Right atrium auricular region (tissue), 2 donors: ENCODE results near the gene AIG1. TPM values are rescaled to one million over a fixed set of nuclear protein-coding genes. Genes with fewer than 3 reads are reported as not detected.

ENCODE experiments used
- DNase-seq: peaks from one replicate; pipeline ENCODE4 v3.0.0-alpha.2; 2019; ENCODE audit warnings: low spot score
- H3K27ac ChIP-seq, 2 donors: fragments of 200-600 bp; sonication (generic); 1 replicate in 1 of 2; 2 replicates in 1 of 2; pipeline ENCODE4 v1.5.1; 2016 to 2019
- H3K27me3 ChIP-seq, 2 donors: fragments of 200-600 bp; sonication (generic); one replicate each; pipeline versions ENCODE4 v1.5.1 to v1.6.0; 2017 to 2019
- H3K36me3 ChIP-seq: fragments of 200-600 bp; sonication (generic); one replicate; pipeline ENCODE4 v1.5.1; 2016
- H3K4me1 ChIP-seq, 2 donors: fragments of 200-600 bp; sonication (generic); one replicate each; pipeline versions ENCODE4 v1.5.1 to v1.6.0; 2017 to 2019
- H3K4me3 ChIP-seq, 2 donors: fragments of 200-600 bp; sonication (generic); 1 replicate in 1 of 2; 2 replicates in 1 of 2; pipeline ENCODE4 v1.5.1; 2017 to 2019; ENCODE audit warnings: mild to moderate bottlenecking in 1 of 2, moderate library complexity in 1 of 2
- H3K9me3 ChIP-seq, 2 donors: fragments of 200-600 bp; sonication (generic); one replicate each; pipeline ENCODE4 v1.5.1; 2019
- CTCF ChIP-seq, 2 donors: fragments of 200-600 bp; sonication (generic); IDR thresholded peaks; one replicate each; pipeline ENCODE4 v1.5.1; 2019; ENCODE audit warnings: antibody characterized with exemption in 2 of 2
- total RNA-seq, 2 donors: library from RNA; depleted of rRNA; stranded (reverse); fragments of >200 nt; gene quantifications; one replicate each; pipeline ENCODE4 v1.1.0, GENCODE V29; 2016

The AIG1 gene
- total RNA-seq, 2 donors from 2014 or later: 28.6 to 62.6 TPM

- H3K9me3 ChIP-seq: peaks cover 0 to 5% of the 10 kb centered on the region in 2 donors
- no peaks in the 10 kb centered on the region for H3K27me3 ChIP-seq
- no peak overlapping the region for H3K27ac ChIP-seq
- DNase-seq: no peak
- H3K36me3 ChIP-seq: no peaks in the 10 kb centered on the region
- no peaks in the 10 kb centered on the region for H3K4me1 ChIP-seq
- no peak for TF ChIP-seq CTCF (IDR thresholded peaks at IDR 0.05)
- H3K4me3 ChIP-seq: no peak overlapping the region
Measured at GRCh38 chr6:143050509-143050908, 10.2 kb upstream of the AIG1 start.

DNA sequence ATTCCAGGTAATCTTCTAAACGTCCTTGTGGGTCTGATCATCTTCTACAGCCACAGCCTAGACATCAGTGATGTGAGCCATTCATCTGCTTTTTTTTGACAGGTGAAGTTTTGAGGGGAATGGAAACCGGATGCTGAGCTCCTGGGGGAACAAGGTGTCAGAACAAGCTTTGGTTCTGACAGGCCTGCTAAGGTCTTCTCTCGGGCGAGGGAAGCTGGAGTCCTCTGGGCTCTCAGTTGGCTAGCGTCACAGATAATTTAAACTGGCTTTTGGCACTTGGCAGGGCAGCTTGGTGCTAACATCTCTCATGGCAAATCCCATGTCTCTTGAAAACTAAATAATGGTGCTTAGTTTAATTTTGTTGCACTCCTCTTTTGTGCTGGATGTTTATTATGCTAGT is 8.4 kb upstream of the AIG1 start:
- Histone ChIP-seq H3K4me1 (no peaks in the 10 kb centered on the region), H3K27me3 (no peaks in the 10 kb centered on the region), H3K4me3 (no peak overlapping the region), H3K27ac (no peak overlapping the region), H3K9me3 (peaks cover 0 to 5% of the 10 kb centered on the region in 2 donors), H3K36me3 (no peaks in the 10 kb centered on the region)
- TF ChIP-seq CTCF (IDR thresholded peaks at IDR 0.05): no peak
- no peak for DNase-seq

DNA sequence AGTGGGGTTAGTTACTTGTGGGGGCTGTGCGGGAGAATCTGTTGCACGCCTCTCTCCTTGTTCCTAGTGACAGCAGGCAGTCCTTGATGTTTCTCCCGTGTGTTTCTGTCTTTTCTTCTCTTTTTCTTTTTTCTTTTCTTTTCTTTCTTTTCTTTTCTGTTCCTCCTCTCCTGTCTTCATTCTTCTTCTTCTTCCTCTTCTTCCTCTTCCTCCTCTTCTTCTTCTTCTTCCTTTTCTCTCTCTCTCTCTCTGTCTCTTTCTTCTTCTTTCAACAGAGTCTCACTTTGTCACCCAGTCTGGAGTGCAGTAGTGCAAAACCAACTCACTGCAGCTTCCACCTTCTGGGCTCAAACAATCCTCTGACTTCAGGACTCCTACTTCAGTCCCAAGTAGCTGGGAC is 6.8 kb upstream of the AIG1 start:
- Histone ChIP-seq H3K27me3 (no peaks in the 10 kb centered on the region), H3K27ac (no peak overlapping the region), H3K4me3 (no peak overlapping the region), H3K36me3 (no peaks in the 10 kb centered on the region), H3K4me1 (no peaks in the 10 kb centered on the region), H3K9me3 (no peaks in the 10 kb centered on the region)
- no peak for TF ChIP-seq CTCF (IDR thresholded peaks at IDR 0.05)
- no peak for DNase-seq

DNA sequence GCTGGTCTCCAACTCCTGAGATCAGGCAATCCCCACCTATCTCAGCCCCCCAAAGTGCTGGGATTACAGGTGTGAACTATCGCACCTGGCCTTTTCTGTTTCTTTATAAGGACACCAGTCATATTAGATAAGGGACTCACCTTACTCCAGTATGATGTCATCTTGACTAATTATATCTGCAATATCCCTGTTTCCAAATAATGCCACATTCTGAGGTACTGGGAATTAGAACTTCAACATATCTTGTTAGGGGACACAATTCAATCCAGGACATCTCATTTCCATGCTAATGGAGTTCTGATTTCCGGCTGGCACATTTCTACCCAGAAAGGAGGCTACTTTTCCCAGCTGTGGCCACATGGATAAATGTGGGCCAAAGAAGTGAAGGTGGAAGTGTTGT is 6.4 kb upstream of the AIG1 start:
- no peaks in the 10 kb centered on the region for H3K9me3 ChIP-seq
- no peak for TF ChIP-seq CTCF (IDR thresholded peaks at IDR 0.05)
- H3K4me3 ChIP-seq: no peak overlapping the region
- no peaks in the 10 kb centered on the region for H3K36me3 ChIP-seq
- no peaks in the 10 kb centered on the region for H3K27me3 ChIP-seq
- DNase-seq: no peak
- peaks cover 0 to 3% of the 10 kb centered on the region in 2 donors for H3K4me1 ChIP-seq
- no peak overlapping the region for H3K27ac ChIP-seq

DNA sequence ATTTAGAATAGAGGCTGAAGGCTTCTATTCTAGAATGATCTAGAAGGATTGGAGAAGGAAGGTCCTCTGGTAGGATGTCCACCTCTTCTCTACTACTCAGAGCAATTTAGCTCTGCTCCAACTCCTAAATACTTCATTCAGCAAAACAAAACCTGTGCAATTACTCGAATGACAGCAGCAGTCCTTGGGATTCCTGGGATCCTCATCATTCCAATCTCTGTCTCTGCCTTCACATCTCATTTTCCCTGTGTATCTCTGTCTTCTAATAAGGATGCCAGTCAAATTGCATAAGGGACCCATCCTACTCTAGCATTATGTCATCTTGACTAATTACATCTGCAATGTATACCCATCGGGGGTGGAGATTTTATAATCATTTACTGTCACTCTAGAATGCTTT is 5.5 kb upstream of the AIG1 start:
- H3K27me3 ChIP-seq: no peaks in the 10 kb centered on the region
- H3K27ac ChIP-seq: no peak overlapping the region
- peaks cover 0 to 12% of the 10 kb centered on the region in 2 donors for H3K4me1 ChIP-seq
- DNase-seq: no peak
- no peaks in the 10 kb centered on the region for H3K36me3 ChIP-seq
- no peaks in the 10 kb centered on the region for H3K9me3 ChIP-seq
- no peak for TF ChIP-seq CTCF (IDR thresholded peaks at IDR 0.05)
- no peak overlapping the region for H3K4me3 ChIP-seq

DNA sequence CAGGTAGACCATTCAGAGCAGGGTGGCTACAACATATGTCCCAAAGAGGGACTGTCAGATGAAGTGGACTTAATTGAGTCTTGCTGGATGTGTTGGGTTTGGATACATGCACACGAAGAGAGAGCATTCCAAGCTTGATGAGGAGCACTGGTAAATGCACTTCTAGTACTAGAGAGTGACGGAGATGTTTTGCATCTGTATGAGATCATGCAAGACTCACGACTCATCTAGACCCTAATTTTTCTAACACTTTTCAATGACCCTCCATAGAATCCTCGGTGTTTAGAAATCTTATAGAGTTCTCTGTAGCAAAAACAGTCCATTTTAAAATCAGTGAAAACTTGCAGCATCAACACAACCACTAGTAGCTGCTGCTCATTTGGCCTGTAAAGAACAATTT is 4.8 kb upstream of the AIG1 start:
- peaks cover 0 to 13% of the 10 kb centered on the region in 2 donors for H3K4me1 ChIP-seq
- H3K27me3 ChIP-seq: no peaks in the 10 kb centered on the region
- H3K36me3 ChIP-seq: no peaks in the 10 kb centered on the region
- H3K4me3 ChIP-seq: no peak overlapping the region
- no peak for TF ChIP-seq CTCF (IDR thresholded peaks at IDR 0.05)
- DNase-seq: no peak
- no peaks in the 10 kb centered on the region for H3K9me3 ChIP-seq
- no peak overlapping the region for H3K27ac ChIP-seq
